ENCODE measurements around the gene RPF1.

GRCh38 chr1:84433258-84434080 lies 45.6 kb upstream of the RPF1 start:
- TF ChIP-seq CSDC2 (CRISPR knock-in tag; IDR thresholded peaks at IDR 0.05) (no peak), TCF4 (CRISPR knock-in tag; IDR thresholded peaks at IDR 0.05; ENCODE audit: borderline replicate concordance) (no peak)
